Heart left ventricle (tissue), 13 donors: ENCODE results near the gene PSMD11.

Experiments
- CTCF ChIP-seq, 12 donors: fragments of 200-600 bp; sonication (generic) in 4 of 12; IDR thresholded peaks; one replicate each; pipeline versions ENCODE4 v1.5.0 to v1.8.0; 2018 to 2022; ENCODE audit warnings: antibody characterized with exemption in 12 of 12, mild to moderate bottlenecking in 5 of 12
- POLR2A ChIP-seq, 2 donors: fragments of 450-650 bp; IDR thresholded peaks; one replicate each; pipeline ENCODE4 v1.6.1; 2017; ENCODE audit warnings: antibody characterized with exemption in 2 of 2, mild to moderate bottlenecking in 2 of 2, moderate library complexity in 2 of 2
- donor health status: ischemic (EF 13 %, LVEDD 7.1; RV severe dilation, severe dysfunction).
- donor health status: DM: no; HTN: yes; CAD: no.
- donor health status: DM: no; HTN: no; CAD: no.
- donor health status: ischemic (EF 25% LVEDD 6.9; RV normal size, moderate dysfunction).
- donor health status: ischemic (EF 25% LVEDD 5.7; RV mildly dilated, moderate dysfunction).
- donor health status: ischemic (EF 35%, LVEDD 5.7; RV mildly dilated, moderate dysfunction).
- donor health status: nonischemic (EF 11% LVEDD 7.7; RV severe dilation, severe dysfunction).
- donor health status: DM: yes; HTN: yes; CAD: no.
- donor health status: PGD.
- donor health status: ischemic (EF 29% LVEDD 5.4; RV normal size, mild dysfunction).
- donor health status: nonischemic (EF 23%, LVEDD 6.1; RV moderate dilation, normal function).

DNA sequence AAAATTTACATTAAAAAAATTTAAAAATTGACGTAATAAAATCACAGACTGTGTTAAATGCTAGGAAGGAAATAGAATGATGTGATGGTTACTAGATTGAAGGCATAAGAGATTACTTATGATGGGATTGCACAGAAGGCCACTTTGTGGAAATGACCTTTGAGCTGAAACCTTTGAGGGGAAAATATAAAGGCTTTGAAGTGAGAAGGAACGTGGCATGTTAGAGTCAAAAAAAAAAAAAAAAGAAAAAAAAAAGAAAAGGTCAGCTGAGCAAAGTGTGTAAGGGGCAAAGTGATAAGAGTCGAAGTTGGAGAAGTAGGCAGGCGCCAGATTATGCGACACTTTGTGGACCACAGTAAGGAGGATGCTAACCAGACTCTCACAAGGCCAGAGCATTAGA, 3.6 kb upstream of the PSMD11 start:
- TF ChIP-seq CTCF (IDR thresholded peaks at IDR 0.05) (no peak), POLR2A (IDR thresholded peaks at IDR 0.05) (no peak)
